ENCODE measurements around the gene ZNF99. TPM values are rescaled to one million over a fixed set of nuclear protein-coding genes. Genes with fewer than 3 reads are reported as not detected.
"Not testable (repeated sequence)": the region's sequence is repeated elsewhere in the genome, so short reads cannot be mapped to it uniquely, and the experiment has no call there.

Gene ZNF99
- total RNA-seq, 2 donors from 2014 or later = 0.41 TPM; not detected in 1

GRCh38 chr19:22807061-22807835 lies 23.3 kb upstream of the ZNF99 start:
- Histone ChIP-seq H3K9me3 (no peaks in the 10 kb centered on the region), H3K4me3 (no peak overlapping the region), H3K4me1 (ENCODE audit: control insufficient read depth in 1 of 2, low read depth in 2 of 2) (no peaks in the 10 kb centered on the region), H3K27ac (no peak overlapping the region), H3K36me3 (no peaks in the 10 kb centered on the region), H3K27me3 (replicated peaks; ENCODE audit: insufficient read depth) (no peaks in the 10 kb centered on the region)
- DNase-seq (ENCODE audit: low spot score) (no peak), ATAC-seq (ENCODE audit: insufficient number of reproducible peaks, low FRiP score, low read depth) (no peak)
- no peak for TF ChIP-seq CTCF (IDR thresholded peaks at IDR 0.05)

- H3K4me1 ChIP-seq (ENCODE audit: control insufficient read depth in 1 of 2, low read depth in 2 of 2) = no peaks in the 10 kb centered on the region
- no peaks in the 10 kb centered on the region for H3K36me3 ChIP-seq
- no peaks in the 10 kb centered on the region for H3K27me3 ChIP-seq (replicated peaks; ENCODE audit: insufficient read depth)
- no peak for TF ChIP-seq CTCF (IDR thresholded peaks at IDR 0.05)
- H3K27ac ChIP-seq = no peak overlapping the region
- ATAC-seq (ENCODE audit: insufficient number of reproducible peaks, low FRiP score, low read depth) (no peak), DNase-seq (ENCODE audit: low spot score) (no peak)
- H3K9me3 ChIP-seq = no peaks in the 10 kb centered on the region
- H3K4me3 ChIP-seq = no peak overlapping the region
These were observed 22.5 kb upstream of the ZNF99 start for GRCh38 chr19:22806418-22806817.

- H3K4me3 ChIP-seq = no peak overlapping the region
- H3K27ac ChIP-seq = no peak overlapping the region
- no peak for TF ChIP-seq CTCF (IDR thresholded peaks at IDR 0.05)
- no peaks in the 10 kb centered on the region for H3K9me3 ChIP-seq
- H3K27me3 ChIP-seq (replicated peaks; ENCODE audit: insufficient read depth) = no peaks in the 10 kb centered on the region
- ATAC-seq (ENCODE audit: insufficient number of reproducible peaks, low FRiP score, low read depth) (no peak), DNase-seq (ENCODE audit: low spot score) (no peak)
- H3K4me1 ChIP-seq (ENCODE audit: control insufficient read depth in 1 of 2, low read depth in 2 of 2) = no peaks in the 10 kb centered on the region
- H3K36me3 ChIP-seq = no peaks in the 10 kb centered on the region
These were observed 13.1 kb upstream of the ZNF99 start for GRCh38 chr19:22797040-22797439.

- not testable (repeated sequence) for ATAC-seq (ENCODE audit: insufficient number of reproducible peaks, low FRiP score, low read depth); H3K9me3 ChIP-seq; H3K27me3 ChIP-seq (replicated peaks; ENCODE audit: insufficient read depth); H3K4me3 ChIP-seq; H3K27ac ChIP-seq; H3K36me3 ChIP-seq; H3K4me1 ChIP-seq (ENCODE audit: control insufficient read depth in 1 of 2, low read depth in 2 of 2); DNase-seq (ENCODE audit: low spot score)
These were observed 8.9 kb upstream of the ZNF99 start for GRCh38 chr19:22792863-22793262.

GRCh38 chr19:22735911-22736645 lies 47.9 kb downstream of the ZNF99 start:
- no peaks in the 10 kb centered on the region for H3K4me1 ChIP-seq (ENCODE audit: control insufficient read depth in 1 of 2, low read depth in 2 of 2)
- H3K4me3 ChIP-seq = no peak overlapping the region
- no peak overlapping the region for H3K27ac ChIP-seq
- no peak for TF ChIP-seq CTCF (IDR thresholded peaks at IDR 0.05)
- no peaks in the 10 kb centered on the region for H3K9me3 ChIP-seq
- H3K36me3 ChIP-seq = no peaks in the 10 kb centered on the region
- ATAC-seq (ENCODE audit: insufficient number of reproducible peaks, low FRiP score, low read depth) = no peak
- DNase-seq (ENCODE audit: low spot score) = no peak
- H3K27me3 ChIP-seq (replicated peaks; ENCODE audit: insufficient read depth) = no peaks in the 10 kb centered on the region
